IMR-90 (cell line): ENCODE data around the gene TBC1D16. TPM values are rescaled to one million over a fixed set of nuclear protein-coding genes. Genes with fewer than 3 reads are reported as not detected.

Source experiments
- ATAC-seq: fragments of 200-7000 bp; cut with Tn5 transposase; 2 replicates; pipeline ENCODE4 v1.9.1; 2020; ENCODE audit warnings: low read depth, mild to moderate bottlenecking, moderate library complexity
- BruUV-seq: library from RNA; stranded (reverse); fragments of 400-500 nt; replicated peaks from 2 replicates; lab custom pipeline; 2021; lab: Mats Ljungman, UMichigan
- CTCF ChIA-PET: fragments of 300-600 bp; formaldehyde crosslinking; extraction: SDS; loops from one replicate; lab custom pipeline; 2021; ENCODE audit warnings: antibody characterized with exemption; lab: Yijun Ruan, JAX
- POLR2A ChIA-PET: fragments of 300-600 bp; sonication (Branson Sonifier 250); formaldehyde crosslinking; loops from one replicate; lab custom pipeline; 2022; ENCODE audit warnings: antibody characterized with exemption; ENCODE audit not compliant: unreplicated experiment; lab: Charles Lee
- DNase-seq: peaks from one replicate; pipeline ENCODE4 v3.0.0; 2013
- H2AFZ ChIP-seq: replicated peaks from 2 replicates; pipeline ENCODE3; 2013; ENCODE audit warnings: low read length, mild to moderate bottlenecking; ENCODE audit not compliant: poor library complexity
- H2AK5ac ChIP-seq: 2 replicates; pipeline ENCODE4 v1.6.1; 2013; ENCODE audit warnings: low read depth, low read length, inconsistent platforms
- H2AK9ac ChIP-seq: replicated peaks from 2 replicates; pipeline ENCODE3; 2013; ENCODE audit warnings: mild to moderate bottlenecking, low read depth, low read length, moderate library complexity; ENCODE audit not compliant: poor library complexity
- H2BK120ac ChIP-seq: 2 replicates; pipeline ENCODE4 v1.6.1; 2013; ENCODE audit warnings: low read depth, low read length, inconsistent platforms
- H2BK15ac ChIP-seq: 3 replicates; pipeline ENCODE4 v1.6.1; 2013; ENCODE audit warnings: low read depth, low read length, inconsistent platforms
- H2BK20ac ChIP-seq: 2 replicates; pipeline ENCODE4 v1.6.1; 2013; ENCODE audit warnings: low read depth, mild to moderate bottlenecking, inconsistent platforms, low read length, moderate library complexity
- H2BK5ac ChIP-seq: 2 replicates; pipeline ENCODE4 v1.6.1; 2013; ENCODE audit warnings: mild to moderate bottlenecking, low read depth, low read length, inconsistent platforms; ENCODE audit not compliant: poor library complexity, severe bottlenecking
- H3K14ac ChIP-seq: replicated peaks from 2 replicates; pipeline ENCODE4 v1.6.1; 2013; ENCODE audit warnings: low read depth, low read length, inconsistent platforms
- H3K18ac ChIP-seq: 2 replicates; pipeline ENCODE4 v1.6.1; 2013; ENCODE audit warnings: low read depth, low read length, control low read depth
- H3K23ac ChIP-seq: 2 replicates; pipeline ENCODE4 v1.6.1; 2013; ENCODE audit warnings: low read depth, low read length, inconsistent platforms
- H3K27ac ChIP-seq: 2 replicates; pipeline ENCODE4 v1.5.1; 2013; ENCODE audit warnings: mild to moderate bottlenecking, control low read depth, low read length; ENCODE audit not compliant: insufficient read depth
- H3K27me3 ChIP-seq: 2 replicates; pipeline ENCODE4 v1.6.1; 2013; ENCODE audit warnings: low read length; ENCODE audit not compliant: control insufficient read depth, insufficient read depth
- H3K36me3 ChIP-seq: 2 replicates; pipeline ENCODE4 v1.6.1; 2013; ENCODE audit warnings: low read length, mixed read lengths; ENCODE audit not compliant: control insufficient read depth, insufficient read depth
- H3K4ac ChIP-seq: 2 replicates; pipeline ENCODE4 v1.6.1; 2013; ENCODE audit warnings: low read depth, low read length, inconsistent platforms
- H3K4me1 ChIP-seq: 2 replicates; pipeline ENCODE4 v1.6.1; 2013; ENCODE audit warnings: low read length, mixed read lengths; ENCODE audit not compliant: control insufficient read depth, insufficient read depth
- H3K4me2 ChIP-seq: 2 replicates; pipeline ENCODE4 v1.6.1; 2013; ENCODE audit warnings: low read depth, mild to moderate bottlenecking, control low read depth, low read length, moderate library complexity
- H3K4me3 ChIP-seq: 2 replicates; pipeline ENCODE4 v1.5.1; 2013; ENCODE audit warnings: low read depth, mild to moderate bottlenecking, control low read depth, low read length, moderate library complexity; ENCODE audit not compliant: insufficient read depth
- H3K56ac ChIP-seq: 2 replicates; pipeline ENCODE4 v1.6.1; 2013; ENCODE audit warnings: low read length, inconsistent platforms; ENCODE audit not compliant: insufficient read depth; ENCODE audit errors: extremely low read depth
- H3K79me1 ChIP-seq, 2 experiments: 2 replicates each; pipeline ENCODE4 v1.6.1; 2013; ENCODE audit warnings: low read length in 2 of 2, inconsistent platforms in 1 of 2, low read depth in 1 of 2
- H3K9ac ChIP-seq: 2 replicates; pipeline ENCODE4 v1.6.1; 2013; ENCODE audit warnings: low read depth, low read length, control low read depth
- H3K9me1 ChIP-seq: 2 replicates; pipeline ENCODE4 v1.6.1; 2013; ENCODE audit warnings: low read length, inconsistent platforms; ENCODE audit not compliant: insufficient read depth
- H3K9me3 ChIP-seq: 2 replicates; pipeline ENCODE4 v1.6.1; 2013; ENCODE audit warnings: low read length; ENCODE audit not compliant: control insufficient read depth, insufficient read depth
- H4K20me1 ChIP-seq: 2 replicates; pipeline ENCODE4 v1.6.1; 2013; ENCODE audit warnings: low read length, inconsistent platforms; ENCODE audit not compliant: insufficient read depth
- H4K5ac ChIP-seq: 2 replicates; pipeline ENCODE4 v1.6.1; 2013; ENCODE audit warnings: mild to moderate bottlenecking, low read depth, low read length, control low read depth
- H4K8ac ChIP-seq, 2 experiments: 2 replicates each; pipeline ENCODE4 v1.6.1; 2013; ENCODE audit warnings: low read depth in 2 of 2, low read length in 2 of 2, control low read depth in 1 of 2, inconsistent platforms in 1 of 2
- H4K91ac ChIP-seq: 2 replicates; pipeline ENCODE4 v1.6.1; 2013; ENCODE audit warnings: low read depth, low read length, inconsistent platforms; ENCODE audit not compliant: insufficient read depth
- CHD1 ChIP-seq: IDR thresholded peaks from 2 replicates; pipeline ENCODE4 v1.6.1; 2012; ENCODE audit warnings: low read depth, low read length, improper control_type of control experiment
- POLR2A ChIP-seq: IDR thresholded peaks from 2 replicates; pipeline ENCODE4 v1.6.1; 2012; ENCODE audit warnings: mild to moderate bottlenecking, low read depth, low read length
- RAD21 ChIP-seq: IDR thresholded peaks from 2 replicates; pipeline ENCODE4 v1.6.1; 2012; ENCODE audit warnings: low read length, improper control_type of control experiment
- SMC3 ChIP-seq: fragments of 150-350 bp; IDR thresholded peaks from 2 replicates; pipeline ENCODE4 v1.6.1; 2016; ENCODE audit warnings: low read depth, mild to moderate bottlenecking, antibody characterized with exemption, low read length, moderate library complexity
- WGBS, 2 experiments: methylation state at CpG; one replicate each; pipeline versions ENCODE4 v1.1.5 to v1.1.7; 2013; ENCODE audit warnings: missing lambda C conversion rate in 2 of 2; ENCODE audit not compliant: insufficient read length in 1 of 2; ENCODE audit errors: extremely low coverage in 2 of 2; 5-methylcytosine and 5-hydroxymethylcytosine counted together
- dilution Hi-C: fragments of 300-500 bp; cut with HindIII; formaldehyde crosslinking; loops from one replicate; pipeline ENCODE4 v1.14.3; 2018; ENCODE audit warnings: low sequenced_read_pairs; ENCODE audit not compliant: unreplicated experiment
- in situ Hi-C: fragments of 300-500 bp; cut with MboI; formaldehyde crosslinking; loops from 3 replicates; pipeline ENCODE4 v1.14.3; 2019; ENCODE audit warnings: low sequenced_read_pairs, inconsistent platforms, mixed read lengths
- intact Hi-C: fragments of 100-400 bp; cut with micrococcal nuclease; formaldehyde crosslinking; loops from 2 replicates; pipeline ENCODE4 v1.10.0; 2022
- polyA plus RNA-seq, 3 experiments: library from polyadenylated mRNA; depleted of rRNA; stranded (reverse); fragments of >200 nt; gene quantifications; 2 replicates each; pipeline ENCODE4 v1.2.3, GENCODE V29; 2012; ENCODE audit warnings: low replicate concordance in 1 of 3
- total RNA-seq: library from RNA; depleted of rRNA; stranded (reverse); fragments of >200 nt; gene quantifications from 2 replicates; pipeline ENCODE4 v1.2.3, GENCODE V29; 2012

TBC1D16 gene
- total and polyA plus RNA-seq, 2 of the 4 experiments (the other 2 are of a cell fraction): 10.1 to 16.7 TPM

- Histone ChIP-seq H3K4me3 (no peak overlapping the region), H2BK120ac (no peak overlapping the region), H3K36me3 (peaks cover 6% of the 10 kb centered on the region; the same call in 1 of the 2 replicates), H3K14ac (no peak overlapping the region), H2BK5ac (no peak overlapping the region), H3K79me1 (peaks cover 12 to 20% of the 10 kb centered on the region in 2 experiments; a peak in 3 of 4 replicates), H4K8ac (no peak overlapping the region), H3K23ac (no peak overlapping the region), H2BK20ac (no peak overlapping the region), H3K9me1 (peaks cover 3% of the 10 kb centered on the region; the same call in 1 of the 2 replicates), H3K4ac (no peak overlapping the region), H3K4me1 (no peaks in the 10 kb centered on the region), H3K18ac (no peak overlapping the region), H4K5ac (no peak overlapping the region), H3K27ac (no peak overlapping the region), H2BK15ac (no peak overlapping the region), H2AK9ac (peak overlapping the region; percentile 17), H3K56ac (no peak overlapping the region), H3K27me3 (no peaks in the 10 kb centered on the region), H4K20me1 (peaks cover 5% of the 10 kb centered on the region; the same call in 1 of the 2 replicates), H4K91ac (no peak overlapping the region; the same call in 1 of the 2 replicates), H3K4me2 (no peak overlapping the region), H3K9ac (no peak overlapping the region), H2AFZ (no peak overlapping the region), H2AK5ac (no peak overlapping the region), H3K9me3 (no peaks in the 10 kb centered on the region)
- WGBS, 2 experiments: 91% methylated on average over 8 of the region's 23 CpGs; no CpG with 5 or more reads in 1 of the 2 experiments
- ChIA-PET CTCF (no interaction called here), POLR2A (no interaction called here)
- in situ Hi-C loops: no loop called here
- TF ChIP-seq SMC3 (no peak), CHD1 (no peak), RAD21 (no peak), POLR2A (no peak)
- intact Hi-C loops: no loop called here
- no TSS peak for BruUV-seq
- dilution Hi-C loops: no loop called here
- ATAC-seq (no peak), DNase-seq (no peak)
Observed at GRCh38 chr17:79974566-79975497, 60.8 kb downstream of the TBC1D16 start.
